GM21515 (cell line): ENCODE results near the gene NPY1R.

Source experiments
- ATAC-seq: cut with Tn5 transposase; IDR thresholded peaks from one replicate; pipeline ENCODE4 v1.9.1; 2021; ENCODE audit not compliant: unreplicated experiment

Gene NPY1R

DNA sequence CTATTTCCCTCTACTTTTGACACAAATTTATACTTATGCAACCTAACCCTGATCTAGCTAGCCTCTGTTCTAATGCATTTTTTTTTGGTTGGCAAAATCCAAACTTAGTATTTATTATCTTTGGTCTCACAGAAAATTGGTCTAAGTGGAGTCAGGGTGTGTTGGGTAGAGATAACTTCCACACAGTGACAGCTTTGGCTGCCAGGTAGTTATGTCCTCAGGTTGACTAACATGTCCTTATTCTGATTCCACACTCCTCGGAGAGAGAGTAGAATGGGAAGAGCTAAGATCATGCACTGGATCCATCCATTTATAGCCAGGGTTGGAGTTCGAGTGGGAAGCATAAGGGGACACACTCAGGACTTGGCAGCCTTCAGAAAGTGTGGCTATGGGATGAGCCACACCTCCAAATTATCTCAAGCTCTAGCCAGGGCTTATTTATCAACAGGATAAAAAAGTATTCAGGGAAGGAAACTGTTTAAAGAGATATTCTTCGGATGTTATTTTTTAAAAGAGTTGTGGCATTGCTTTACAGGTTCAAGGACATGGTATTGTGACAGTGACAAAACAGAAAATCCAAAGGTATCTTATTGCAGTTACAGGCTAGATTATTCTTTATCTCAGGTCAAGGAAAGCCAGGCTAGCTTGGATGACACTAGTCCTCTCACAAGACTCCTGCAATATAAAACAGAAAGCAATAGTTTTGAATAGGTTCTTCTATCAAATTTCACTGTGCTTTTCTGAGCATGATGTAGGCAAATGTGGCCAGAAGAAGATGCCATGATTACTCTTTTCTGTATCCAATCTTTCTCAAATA, 51.5 kb downstream of the NPY1R start:
- no peak for ATAC-seq

DNA sequence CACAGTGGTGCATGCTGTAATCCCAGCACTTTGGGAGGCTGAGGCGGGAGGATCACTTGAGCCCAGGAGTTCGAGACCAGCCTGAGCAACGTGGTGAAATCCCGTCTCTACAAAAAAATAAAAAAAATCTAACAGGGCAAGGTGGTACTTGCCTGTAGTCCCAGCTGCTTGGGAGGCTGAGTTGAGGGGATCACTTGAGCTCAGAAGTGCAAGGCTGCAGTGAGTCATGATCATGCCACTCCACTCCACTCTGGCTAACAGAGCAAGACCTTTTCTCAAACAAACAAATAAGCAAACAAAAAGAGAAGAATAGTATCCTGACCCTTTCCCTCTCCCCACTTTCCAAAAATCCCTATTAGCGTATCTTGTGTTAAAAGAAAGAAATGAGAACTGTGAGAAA, 52.7 kb downstream of the NPY1R start:
- ATAC-seq = no peak

DNA sequence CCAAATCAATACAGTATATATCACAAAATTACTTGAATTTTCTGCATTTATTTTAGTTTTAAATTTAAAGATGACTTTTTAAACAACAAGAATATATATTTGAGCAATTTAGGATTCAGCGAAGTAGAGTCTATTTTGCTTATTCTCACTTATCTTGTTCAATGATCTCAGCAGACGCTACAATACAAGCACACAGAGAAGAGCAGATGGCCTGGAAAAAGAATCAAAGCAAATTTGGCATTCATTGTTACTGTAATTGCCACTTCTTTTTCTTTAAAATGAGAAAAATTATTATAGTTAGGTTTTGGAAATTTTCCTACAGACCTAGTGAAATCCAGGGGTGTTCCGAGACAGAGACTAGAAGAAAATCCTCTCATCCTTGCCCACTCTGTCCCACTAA, 57.5 kb downstream of the NPY1R start:
- ATAC-seq = no peak
